ENCODE results near the gene NAA11.

The NAA11 gene

GRCh38 chr4:79308137-79308536 is 17.7 kb downstream of the NAA11 start:
- DNase-seq (ENCODE audit: low read depth, low spot score), result no peak
- CTCF ChIA-PET, result no interaction called here
- no peak overlapping the region for H3K4me3 ChIP-seq (ENCODE audit: low read depth, low read length)
- TF ChIP-seq CTCF (IDR thresholded peaks at IDR 0.05; ENCODE audit: insufficient read depth, low read length, missing control alignments), result no peak
- POLR2A ChIA-PET, result interaction anchor here (0.6 kb wide), 1 partner anchor 16 kb away, joined by 3 read pairs; no protein-coding TSS in a partner anchor

GRCh38 chr4:79306795-79307194 is 19.1 kb downstream of the NAA11 start:
- no peak for TF ChIP-seq CTCF (IDR thresholded peaks at IDR 0.05; ENCODE audit: insufficient read depth, low read length, missing control alignments)
- POLR2A ChIA-PET, result no interaction called here
- CTCF ChIA-PET, result no interaction called here
- H3K4me3 ChIP-seq (ENCODE audit: low read depth, low read length), result no peak overlapping the region
- no peak for DNase-seq (ENCODE audit: low read depth, low spot score)

GRCh38 chr4:79300280-79300679 is 25.6 kb downstream of the NAA11 start:
- TF ChIP-seq CTCF (IDR thresholded peaks at IDR 0.05; ENCODE audit: insufficient read depth, low read length, missing control alignments), result no peak
- ChIA-PET CTCF (no interaction called here), POLR2A (no interaction called here)
- no peak for DNase-seq (ENCODE audit: low read depth, low spot score)
- H3K4me3 ChIP-seq (ENCODE audit: low read depth, low read length), result no peak overlapping the region

DNA sequence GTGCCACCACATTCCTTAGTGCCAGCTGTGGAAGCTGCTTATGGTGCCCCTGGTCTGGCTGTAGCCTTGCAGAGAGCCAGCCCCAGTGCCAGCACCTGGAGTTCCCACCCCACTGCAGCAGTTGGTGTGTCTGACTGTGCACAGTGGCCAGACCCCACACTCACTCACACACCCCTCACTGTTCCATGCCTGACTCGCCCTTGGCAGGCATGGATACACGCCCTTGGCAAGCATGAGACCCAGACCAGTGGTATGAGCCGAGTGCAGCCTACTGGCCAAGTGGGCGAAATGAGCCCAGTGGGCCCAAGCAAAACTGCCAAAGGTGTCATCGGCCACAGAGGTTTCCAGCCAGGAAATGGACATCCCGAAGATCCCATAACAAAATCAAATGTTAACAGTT is 27.4 kb downstream of the NAA11 start:
- TF ChIP-seq CTCF (IDR thresholded peaks at IDR 0.05; ENCODE audit: insufficient read depth, low read length, missing control alignments), result no peak
- ChIA-PET POLR2A (no interaction called here), CTCF (no interaction called here)
- no peak overlapping the region for H3K4me3 ChIP-seq (ENCODE audit: low read depth, low read length)
- DNase-seq (ENCODE audit: low read depth, low spot score), result no peak

GRCh38 chr4:79298027-79298426 is 27.8 kb downstream of the NAA11 start:
- no peak for TF ChIP-seq CTCF (IDR thresholded peaks at IDR 0.05; ENCODE audit: insufficient read depth, low read length, missing control alignments)
- ChIA-PET CTCF (no interaction called here), POLR2A (no interaction called here)
- no peak overlapping the region for H3K4me3 ChIP-seq (ENCODE audit: low read depth, low read length)
- no peak for DNase-seq (ENCODE audit: low read depth, low spot score)

- no peak for TF ChIP-seq CTCF (IDR thresholded peaks at IDR 0.05; ENCODE audit: insufficient read depth, low read length, missing control alignments)
- POLR2A ChIA-PET, result no interaction called here
- CTCF ChIA-PET, result no interaction called here
- no peak for DNase-seq (ENCODE audit: low read depth, low spot score)
- H3K4me3 ChIP-seq (ENCODE audit: low read depth, low read length), result no peak overlapping the region
These were observed 28.4 kb downstream of the NAA11 start for GRCh38 chr4:79297479-79297878.

Data from AG04449 (cell line).